Measurements from ENCODE around the gene SIN3B. TPM values are rescaled to one million over a fixed set of nuclear protein-coding genes. Genes with fewer than 3 reads are reported as not detected.

SIN3B gene
- total RNA-seq, 1 donor from 2014 or later = 71.2 TPM

DNA sequence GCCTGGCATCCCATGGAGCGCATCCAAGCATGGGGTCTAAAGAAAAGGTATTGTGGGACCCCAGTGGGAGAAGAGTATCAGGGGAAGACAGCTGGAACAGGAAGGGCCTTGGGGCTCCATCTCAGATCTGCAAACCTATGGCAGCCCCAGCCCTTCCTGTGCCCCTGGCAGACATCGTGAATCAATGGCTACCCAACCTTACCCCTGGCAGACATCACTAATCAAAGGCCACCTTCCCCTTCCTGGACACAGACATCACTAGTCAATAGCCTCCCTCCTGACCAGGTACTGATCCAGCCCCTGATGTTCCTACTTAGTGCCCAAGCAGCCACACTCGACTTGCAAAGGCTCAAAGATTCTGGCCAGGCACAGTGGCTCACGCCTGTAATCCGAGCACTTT is 75.4 kb downstream of the SIN3B start:
- Mint-ChIP-seq H3K27ac (no peak overlapping the region), H3K4me1 (ENCODE audit: unreplicated experiment) (no peaks in the 10 kb centered on the region), H3K27me3 (no peaks in the 10 kb centered on the region), H3K36me3 (no peaks in the 10 kb centered on the region), H3K9me3 (no peaks in the 10 kb centered on the region), H3K4me3 (no peak overlapping the region)
- DNase-seq (ENCODE audit: extremely low spot score, unreplicated experiment) = no peak
- TF ChIP-seq, protein P1, sequence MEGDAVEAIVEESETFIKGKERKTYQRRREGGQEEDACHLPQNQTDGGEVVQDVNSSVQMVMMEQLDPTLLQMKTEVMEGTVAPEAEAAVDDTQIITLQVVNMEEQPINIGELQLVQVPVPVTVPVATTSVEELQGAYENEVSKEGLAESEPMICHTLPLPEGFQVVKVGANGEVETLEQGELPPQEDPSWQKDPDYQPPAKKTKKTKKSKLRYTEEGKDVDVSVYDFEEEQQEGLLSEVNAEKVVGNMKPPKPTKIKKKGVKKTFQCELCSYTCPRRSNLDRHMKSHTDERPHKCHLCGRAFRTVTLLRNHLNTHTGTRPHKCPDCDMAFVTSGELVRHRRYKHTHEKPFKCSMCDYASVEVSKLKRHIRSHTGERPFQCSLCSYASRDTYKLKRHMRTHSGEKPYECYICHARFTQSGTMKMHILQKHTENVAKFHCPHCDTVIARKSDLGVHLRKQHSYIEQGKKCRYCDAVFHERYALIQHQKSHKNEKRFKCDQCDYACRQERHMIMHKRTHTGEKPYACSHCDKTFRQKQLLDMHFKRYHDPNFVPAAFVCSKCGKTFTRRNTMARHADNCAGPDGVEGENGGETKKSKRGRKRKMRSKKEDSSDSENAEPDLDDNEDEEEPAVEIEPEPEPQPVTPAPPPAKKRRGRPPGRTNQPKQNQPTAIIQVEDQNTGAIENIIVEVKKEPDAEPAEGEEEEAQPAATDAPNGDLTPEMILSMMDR (conservative IDR thresholded peaks at IDR 0.05) = no peak

DNA sequence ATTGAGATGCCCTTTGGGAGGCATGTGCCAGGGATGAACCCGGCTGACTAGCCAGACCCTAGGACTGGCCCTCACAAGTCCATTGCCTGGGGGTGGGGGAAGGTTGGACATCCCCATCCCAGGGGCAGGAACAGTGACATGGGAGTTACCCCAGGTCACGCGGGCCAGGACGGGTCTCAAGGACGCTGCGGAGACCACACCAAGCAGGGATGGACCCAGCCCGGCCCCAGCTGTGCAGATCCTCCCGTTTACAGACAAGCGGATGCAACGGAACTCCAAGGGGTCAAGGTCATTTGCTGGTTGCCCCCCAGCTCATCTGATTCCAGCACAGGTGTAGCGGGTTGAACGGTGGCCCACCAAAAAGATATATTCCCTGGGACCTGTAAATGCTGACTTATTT is 79.6 kb downstream of the SIN3B start:
- Mint-ChIP-seq H3K27me3 (no peaks in the 10 kb centered on the region), H3K4me3 (no peak overlapping the region), H3K9me3 (peaks cover 14% of the 10 kb centered on the region), H3K4me1 (ENCODE audit: unreplicated experiment) (no peaks in the 10 kb centered on the region), H3K27ac (no peak overlapping the region), H3K36me3 (peaks cover 15% of the 10 kb centered on the region)
- TF ChIP-seq, protein P1 (conservative IDR thresholded peaks at IDR 0.05) = no peak
- DNase-seq (ENCODE audit: extremely low spot score, unreplicated experiment) = no peak

DNA sequence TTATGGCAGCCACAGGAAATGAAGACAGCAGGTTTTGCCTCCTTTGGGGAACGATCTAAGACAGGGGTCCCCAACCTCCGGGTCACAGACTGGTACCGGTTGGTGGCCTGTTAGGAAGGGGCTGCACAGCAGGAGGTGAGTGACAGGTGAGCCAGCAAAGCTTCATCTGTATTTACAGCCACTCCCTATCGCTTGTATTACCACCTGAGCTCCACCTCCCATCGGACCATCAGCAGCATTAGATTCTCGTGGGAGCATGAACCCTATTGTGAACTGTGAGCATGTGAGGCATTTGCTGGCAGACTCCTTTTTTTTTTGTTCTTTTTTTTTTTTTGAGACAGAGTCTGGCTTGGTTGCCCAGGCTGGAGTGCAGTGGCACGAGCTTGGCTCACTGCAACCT is 81.8 kb downstream of the SIN3B start:
- peaks cover 14% of the 10 kb centered on the region for H3K9me3 Mint-ChIP-seq
- H3K36me3 Mint-ChIP-seq = peaks cover 18% of the 10 kb centered on the region
- no peak overlapping the region for H3K27ac Mint-ChIP-seq
- H3K27me3 Mint-ChIP-seq = no peaks in the 10 kb centered on the region
- no peak for DNase-seq (ENCODE audit: extremely low spot score, unreplicated experiment)
- no peaks in the 10 kb centered on the region for H3K4me1 Mint-ChIP-seq (ENCODE audit: unreplicated experiment)
- no peak overlapping the region for H3K4me3 Mint-ChIP-seq
- TF ChIP-seq, protein P1 (conservative IDR thresholded peaks at IDR 0.05) = no peak

DNA sequence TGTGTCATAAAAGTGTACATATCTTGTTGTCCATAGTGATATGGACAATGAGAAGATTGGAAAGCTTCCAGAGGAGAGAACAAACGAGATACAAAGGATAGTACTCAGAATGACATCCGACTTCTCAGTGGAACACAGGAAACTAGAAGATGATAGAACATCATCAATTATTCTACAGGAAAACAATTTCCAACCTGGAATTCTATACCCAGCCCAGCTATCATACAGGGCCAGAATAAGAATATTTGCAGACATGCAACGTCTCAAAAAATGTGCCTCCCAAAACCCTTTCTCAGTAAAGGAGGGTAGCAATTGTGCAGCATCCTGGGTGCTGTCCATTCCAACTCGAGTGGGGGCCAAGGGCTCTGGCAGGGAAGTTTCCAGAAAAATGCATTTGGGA is 83.6 kb downstream of the SIN3B start:
- peaks cover 18% of the 10 kb centered on the region for H3K36me3 Mint-ChIP-seq
- peaks cover 14% of the 10 kb centered on the region for H3K9me3 Mint-ChIP-seq
- no peak overlapping the region for H3K4me3 Mint-ChIP-seq
- H3K4me1 Mint-ChIP-seq (ENCODE audit: unreplicated experiment) = no peaks in the 10 kb centered on the region
- H3K27ac Mint-ChIP-seq = no peak overlapping the region
- H3K27me3 Mint-ChIP-seq = no peaks in the 10 kb centered on the region
- DNase-seq (ENCODE audit: extremely low spot score, unreplicated experiment) = no peak
- TF ChIP-seq, protein P1 (conservative IDR thresholded peaks at IDR 0.05) = no peak

DNA sequence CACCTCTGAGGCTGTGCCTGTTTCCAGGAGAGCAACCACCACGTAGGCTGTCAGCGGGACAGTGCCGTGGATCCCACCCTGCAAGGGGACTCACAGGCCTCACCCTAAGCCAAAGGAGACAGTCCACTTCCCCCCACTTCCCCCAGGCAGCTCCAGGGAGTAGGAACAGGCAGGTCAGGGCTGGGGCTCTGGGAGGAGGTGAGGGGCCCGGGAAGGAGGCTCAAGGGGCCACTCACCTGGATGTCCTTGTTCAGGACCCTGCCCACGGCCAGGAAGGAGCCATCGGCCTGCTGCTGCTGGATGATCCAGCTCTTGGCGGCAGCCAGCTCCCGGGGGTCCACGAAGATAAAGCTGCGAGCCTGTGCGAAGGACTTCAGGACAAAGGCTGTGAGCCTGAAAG is 85.2 kb downstream of the SIN3B start:
- Mint-ChIP-seq H3K4me3 (no peak overlapping the region), H3K4me1 (ENCODE audit: unreplicated experiment) (no peaks in the 10 kb centered on the region), H3K9me3 (peaks cover 14% of the 10 kb centered on the region), H3K27me3 (no peaks in the 10 kb centered on the region), H3K36me3 (peaks cover 21% of the 10 kb centered on the region), H3K27ac (no peak overlapping the region)
- TF ChIP-seq, protein P1 (conservative IDR thresholded peaks at IDR 0.05) = no peak
- DNase-seq (ENCODE audit: extremely low spot score, unreplicated experiment) = no peak

DNA sequence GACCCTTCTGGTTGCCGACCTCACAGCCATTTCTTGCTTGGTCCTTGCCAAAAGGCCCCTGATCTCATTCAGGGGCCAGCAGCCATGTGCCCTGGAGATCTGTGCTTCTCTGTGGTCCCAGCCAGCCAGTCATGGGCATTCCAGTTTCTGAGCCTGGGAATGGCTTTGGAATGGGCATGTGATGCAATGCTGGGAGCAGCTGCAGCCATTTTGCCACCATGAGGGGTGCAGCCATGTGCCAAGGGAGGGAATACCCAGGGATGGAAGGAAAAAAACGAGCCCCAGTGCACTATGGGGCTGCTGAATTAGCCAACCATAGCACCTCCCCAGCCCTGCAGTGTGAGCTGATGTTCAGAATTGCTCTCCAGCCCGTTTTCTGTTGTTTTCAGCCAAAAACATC is 85.9 kb downstream of the SIN3B start:
- no peaks in the 10 kb centered on the region for H3K27me3 Mint-ChIP-seq
- H3K36me3 Mint-ChIP-seq = peaks cover 24% of the 10 kb centered on the region
- TF ChIP-seq, protein P1 (conservative IDR thresholded peaks at IDR 0.05) = no peak
- DNase-seq (ENCODE audit: extremely low spot score, unreplicated experiment) = no peak
- no peaks in the 10 kb centered on the region for H3K4me1 Mint-ChIP-seq (ENCODE audit: unreplicated experiment)
- H3K27ac Mint-ChIP-seq = no peak overlapping the region
- peaks cover 14% of the 10 kb centered on the region for H3K9me3 Mint-ChIP-seq
- H3K4me3 Mint-ChIP-seq = no peak overlapping the region
